Chondrocyte (in vitro differentiated cells): ENCODE measurements around the gene COX20. TPM values are rescaled to one million over a fixed set of nuclear protein-coding genes. Genes with fewer than 3 reads are reported as not detected.
A peak's percentile ranks its signal among the peaks of the same experiment; 100 is the strongest.

Source experiments
- DNase-seq: peaks from one replicate; pipeline ENCODE4 v3.0.0; 2021; ENCODE audit warnings: mixed read lengths, low spot score
- H3K27ac Mint-ChIP-seq: one replicate; pipeline ENCODE4 v1.8.0; 2021; ENCODE audit warnings: mild to moderate bottlenecking, moderate library complexity, mixed read lengths; ENCODE audit not compliant: unreplicated experiment
- H3K27me3 Mint-ChIP-seq: 2 replicates; pipeline ENCODE4 v1.8.0; 2021; ENCODE audit warnings: low read depth, mixed read lengths
- H3K36me3 Mint-ChIP-seq: 2 replicates; pipeline ENCODE4 v1.8.0; 2021; ENCODE audit warnings: low read depth, mixed read lengths
- H3K4me1 Mint-ChIP-seq: 2 replicates; pipeline ENCODE4 v1.8.0; 2021; ENCODE audit warnings: low read depth, mild to moderate bottlenecking, mixed read lengths
- H3K4me3 Mint-ChIP-seq: one replicate; pipeline ENCODE4 v1.8.0; 2021; ENCODE audit warnings: mild to moderate bottlenecking, moderate library complexity, mixed read lengths; ENCODE audit not compliant: unreplicated experiment
- H3K9me3 Mint-ChIP-seq: 2 replicates; pipeline ENCODE4 v1.8.0; 2021; ENCODE audit warnings: low read depth, mixed read lengths
- total RNA-seq: library from RNA; stranded (reverse); gene quantifications from 3 replicates; pipeline ENCODE4 v1.2.1, GENCODE V29; 2021
- TF ChIP-seq, protein P1 (sequence below): fragments of 200-600 bp; sonication (generic); IDR thresholded peaks from 2 replicates; pipeline ENCODE4 v1.5.0; 2021; ENCODE audit warnings: antibody characterized with exemption, mild to moderate bottlenecking, moderate library complexity

COX20 gene
- total RNA-seq, 1 donor from 2014 or later, result 36.6 TPM

- no peaks in the 10 kb centered on the region for H3K9me3 Mint-ChIP-seq
- DNase-seq, result no peak
- peak overlapping the region; percentile 94 for H3K27ac Mint-ChIP-seq
- TF ChIP-seq, protein P1, sequence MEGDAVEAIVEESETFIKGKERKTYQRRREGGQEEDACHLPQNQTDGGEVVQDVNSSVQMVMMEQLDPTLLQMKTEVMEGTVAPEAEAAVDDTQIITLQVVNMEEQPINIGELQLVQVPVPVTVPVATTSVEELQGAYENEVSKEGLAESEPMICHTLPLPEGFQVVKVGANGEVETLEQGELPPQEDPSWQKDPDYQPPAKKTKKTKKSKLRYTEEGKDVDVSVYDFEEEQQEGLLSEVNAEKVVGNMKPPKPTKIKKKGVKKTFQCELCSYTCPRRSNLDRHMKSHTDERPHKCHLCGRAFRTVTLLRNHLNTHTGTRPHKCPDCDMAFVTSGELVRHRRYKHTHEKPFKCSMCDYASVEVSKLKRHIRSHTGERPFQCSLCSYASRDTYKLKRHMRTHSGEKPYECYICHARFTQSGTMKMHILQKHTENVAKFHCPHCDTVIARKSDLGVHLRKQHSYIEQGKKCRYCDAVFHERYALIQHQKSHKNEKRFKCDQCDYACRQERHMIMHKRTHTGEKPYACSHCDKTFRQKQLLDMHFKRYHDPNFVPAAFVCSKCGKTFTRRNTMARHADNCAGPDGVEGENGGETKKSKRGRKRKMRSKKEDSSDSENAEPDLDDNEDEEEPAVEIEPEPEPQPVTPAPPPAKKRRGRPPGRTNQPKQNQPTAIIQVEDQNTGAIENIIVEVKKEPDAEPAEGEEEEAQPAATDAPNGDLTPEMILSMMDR, result no peak
- peaks cover 48% of the 10 kb centered on the region for H3K4me1 Mint-ChIP-seq
- H3K36me3 Mint-ChIP-seq, result peaks cover 14% of the 10 kb centered on the region
- H3K27me3 Mint-ChIP-seq, result no peaks in the 10 kb centered on the region
- peak overlapping the region; percentile 91 for H3K4me3 Mint-ChIP-seq
Measured at GRCh38 chr1:244863491-244864252, 28.2 kb downstream of the COX20 start.

DNA sequence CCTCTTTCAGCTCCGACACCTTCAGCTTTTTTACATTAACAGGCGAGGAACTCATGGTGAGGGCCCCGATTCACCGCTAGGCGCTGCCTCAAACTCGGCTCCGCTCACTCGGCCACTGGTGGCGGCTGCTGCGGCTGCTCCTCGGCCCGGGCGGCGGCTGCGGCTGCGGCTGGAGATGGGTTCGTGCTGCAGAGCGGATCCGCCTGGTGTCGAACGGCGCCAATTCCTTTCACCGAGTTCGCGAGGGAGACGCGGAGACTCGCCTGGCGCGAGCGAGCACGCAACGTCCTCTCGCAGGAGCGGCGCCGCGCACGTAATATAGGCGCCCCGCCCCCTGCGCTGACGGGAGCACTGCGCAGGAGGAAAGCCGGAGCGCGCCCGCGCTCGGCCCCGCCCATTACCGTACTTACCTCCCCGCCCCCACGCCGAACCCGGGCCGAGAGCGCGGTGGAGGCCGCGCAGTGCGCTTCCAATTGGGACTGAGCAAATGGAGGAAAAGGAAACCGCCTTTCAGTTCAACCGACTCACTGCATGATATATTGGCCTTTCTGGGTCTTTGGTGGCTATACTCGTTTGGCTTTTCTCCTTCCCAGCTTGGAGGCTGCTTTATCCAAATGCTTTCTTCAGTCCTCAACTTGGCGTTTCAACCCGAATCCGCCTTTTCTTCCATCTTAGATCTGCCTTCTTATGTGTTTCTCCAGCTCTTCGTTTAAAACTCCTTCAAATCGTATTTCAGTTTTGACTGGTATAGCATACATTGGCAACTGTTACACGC lies 29.0 kb downstream of the COX20 start, which contains the start of gene HNRNPU:
HNRNPU (minus strand) TSS at position 291 of the 775 bp plus-strand sequence; CDS start at position 55, 236 bp downstream.
- peaks cover 9% of the 10 kb centered on the region for H3K36me3 Mint-ChIP-seq
- H3K9me3 Mint-ChIP-seq, result no peaks in the 10 kb centered on the region
- H3K27ac Mint-ChIP-seq, result peak within 1 kb of the TSS; percentile 94
- H3K4me1 Mint-ChIP-seq, result peaks cover 42% of the 10 kb centered on the region
- TF ChIP-seq, protein P1, result peak; percentile 73
- H3K27me3 Mint-ChIP-seq, result no peaks in the 10 kb centered on the region
- DNase-seq, result peak; percentile 99
- peak within 1 kb of the TSS; percentile 91 for H3K4me3 Mint-ChIP-seq

DNA sequence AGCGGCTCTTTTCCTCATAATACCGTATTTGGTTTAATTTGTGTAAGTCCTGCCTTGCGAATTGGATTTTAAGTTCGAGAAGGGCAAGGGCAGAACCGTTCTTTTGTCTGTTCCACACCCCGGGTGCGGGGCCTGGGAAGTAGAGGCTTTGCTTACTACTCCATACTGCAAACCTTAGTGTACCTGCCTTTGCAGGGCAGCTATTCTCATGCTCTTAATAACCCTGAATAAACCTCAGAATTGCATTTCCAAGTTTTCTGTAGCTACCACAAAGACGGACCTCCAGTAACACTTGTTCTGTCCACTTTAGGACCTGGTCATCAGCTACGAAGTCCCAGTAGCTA lies 29.5 kb downstream of the COX20 start:
- H3K4me3 Mint-ChIP-seq, result peak overlapping the region; percentile 91
- peaks cover 9% of the 10 kb centered on the region for H3K36me3 Mint-ChIP-seq
- H3K27ac Mint-ChIP-seq, result peak overlapping the region; percentile 94
- TF ChIP-seq, protein P1, result no peak
- no peaks in the 10 kb centered on the region for H3K9me3 Mint-ChIP-seq
- peaks cover 37% of the 10 kb centered on the region for H3K4me1 Mint-ChIP-seq
- H3K27me3 Mint-ChIP-seq, result no peaks in the 10 kb centered on the region
- no peak for DNase-seq

DNA sequence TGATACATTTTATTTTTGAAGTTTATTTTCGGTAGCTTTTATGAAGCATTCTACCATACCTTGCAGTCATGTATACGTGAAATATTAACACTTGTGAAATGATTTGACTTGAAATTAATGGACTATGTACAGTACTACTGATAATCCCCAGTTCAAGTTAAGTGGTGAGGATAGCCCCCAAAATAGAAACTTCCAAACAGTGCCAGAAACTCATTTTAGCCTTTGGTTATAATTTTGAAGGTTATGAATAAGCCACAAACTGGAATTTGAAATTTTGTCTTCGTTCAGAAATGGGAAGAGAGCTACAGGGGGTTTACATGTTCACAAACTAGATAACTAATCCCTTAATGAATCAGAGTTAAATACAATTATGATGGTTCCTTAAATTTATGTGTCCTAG lies 30.4 kb downstream of the COX20 start:
- no peaks in the 10 kb centered on the region for H3K27me3 Mint-ChIP-seq
- H3K4me1 Mint-ChIP-seq, result peaks cover 29% of the 10 kb centered on the region
- no peak for DNase-seq
- H3K9me3 Mint-ChIP-seq, result no peaks in the 10 kb centered on the region
- peak overlapping the region; percentile 94 for H3K27ac Mint-ChIP-seq
- H3K4me3 Mint-ChIP-seq, result no peak overlapping the region
- peaks cover 6% of the 10 kb centered on the region for H3K36me3 Mint-ChIP-seq
- TF ChIP-seq, protein P1, result no peak

DNA sequence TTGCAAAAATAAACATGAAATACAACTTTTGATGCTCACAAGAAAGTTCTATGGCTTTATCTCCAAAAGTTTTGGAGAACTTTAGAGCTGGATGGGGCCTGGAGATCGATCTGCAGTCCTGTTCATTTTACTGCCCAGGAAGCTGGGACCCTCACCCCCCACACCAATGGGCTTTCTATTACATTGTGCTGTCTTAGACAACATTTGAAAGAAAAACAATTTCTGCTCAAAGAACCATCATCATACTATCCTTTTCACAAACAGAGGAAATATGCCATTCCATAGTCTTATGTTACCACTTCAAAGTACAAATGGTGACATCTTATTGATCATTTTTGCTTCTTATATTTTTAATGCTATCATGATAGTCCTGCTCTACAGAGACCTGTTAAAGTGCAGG lies 30.9 kb downstream of the COX20 start:
- TF ChIP-seq, protein P1, result no peak
- peaks cover 4% of the 10 kb centered on the region for H3K36me3 Mint-ChIP-seq
- no peak overlapping the region for H3K4me3 Mint-ChIP-seq
- H3K4me1 Mint-ChIP-seq, result peaks cover 24% of the 10 kb centered on the region
- H3K27me3 Mint-ChIP-seq, result no peaks in the 10 kb centered on the region
- no peak for DNase-seq
- no peaks in the 10 kb centered on the region for H3K9me3 Mint-ChIP-seq
- peak overlapping the region; percentile 36 for H3K27ac Mint-ChIP-seq
